Stimulated activated CD8-positive, alpha-beta memory T cell treated with anti-CD3 and anti-CD28 coated beads, Interleukin-12 subunit alpha, Interleukin-12 subunit beta, amount 100 ng/mL, for 4 hours (primary cell): ENCODE results near the gene PAFAH1B1.
"Not testable (repeated sequence)": the region's sequence is repeated elsewhere in the genome, so short reads cannot be mapped to it uniquely, and the experiment has no call there.

ENCODE experiments used
- DNase-seq: peaks from one replicate; pipeline ENCODE4 v3.0.0-alpha.2; 2020; ENCODE audit warnings: low read depth

Gene PAFAH1B1

DNA sequence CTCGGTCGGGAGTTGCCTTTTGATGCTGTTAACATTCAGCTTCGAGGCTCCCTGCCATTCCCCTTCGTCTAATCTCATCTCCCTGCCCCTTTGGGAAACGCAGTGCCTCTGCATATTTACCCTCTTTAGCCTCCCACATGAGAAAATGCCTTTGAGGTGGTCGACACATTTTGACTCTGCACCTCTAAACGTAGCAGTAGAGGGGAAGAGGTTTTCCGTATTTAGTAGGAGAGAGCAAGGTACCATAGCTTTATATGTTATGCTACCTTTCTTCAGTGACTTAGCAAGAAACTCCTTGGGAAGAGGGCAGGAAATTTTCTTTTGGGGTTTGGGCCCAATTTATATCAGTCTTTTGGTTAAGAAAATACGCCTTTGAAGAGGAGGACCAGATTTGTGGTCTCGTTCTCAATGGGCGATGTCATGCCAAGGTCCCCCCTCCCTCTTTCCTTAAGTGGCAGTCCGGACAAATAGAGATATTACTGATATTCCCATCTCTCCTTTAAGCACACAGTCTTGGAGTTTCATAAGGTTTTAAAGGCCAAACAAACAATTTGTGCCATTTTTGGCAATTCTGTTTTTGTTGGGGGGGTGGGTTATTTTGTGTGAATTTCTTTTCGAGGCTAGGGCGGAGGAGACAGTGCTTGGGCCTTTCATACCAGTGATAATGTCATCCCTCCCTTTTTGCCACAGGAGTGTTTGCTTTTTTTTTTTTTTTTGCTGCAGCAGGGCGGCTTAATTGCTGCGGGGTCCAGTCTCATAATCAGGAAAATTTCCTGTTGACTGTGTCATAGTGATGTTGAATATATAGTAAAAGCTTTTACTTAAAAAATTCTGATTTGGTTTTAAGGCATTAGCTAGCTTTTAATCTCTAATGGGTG, 1.5 kb downstream of the PAFAH1B1 start:
- DNase-seq, result no peak

DNA sequence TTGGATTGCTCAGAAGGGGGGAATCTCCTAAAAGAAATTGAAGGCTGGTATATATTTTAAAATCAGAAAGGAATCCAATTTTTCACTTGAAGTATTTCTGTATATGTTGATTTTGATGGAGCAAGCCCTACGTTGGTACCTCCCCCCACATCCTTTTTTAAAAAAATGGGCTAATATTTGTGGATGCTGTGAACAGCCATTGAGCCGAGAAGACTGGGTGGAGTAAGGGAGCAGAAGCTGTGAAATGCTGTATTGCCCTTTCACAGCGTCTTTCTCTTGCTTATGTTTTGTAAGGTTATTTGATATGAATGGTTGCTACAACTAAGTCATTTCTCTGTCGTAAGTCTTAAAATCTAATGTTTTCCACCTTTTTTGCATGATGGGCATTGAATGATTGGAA, 2.3 kb downstream of the PAFAH1B1 start:
- DNase-seq, result no peak

DNA sequence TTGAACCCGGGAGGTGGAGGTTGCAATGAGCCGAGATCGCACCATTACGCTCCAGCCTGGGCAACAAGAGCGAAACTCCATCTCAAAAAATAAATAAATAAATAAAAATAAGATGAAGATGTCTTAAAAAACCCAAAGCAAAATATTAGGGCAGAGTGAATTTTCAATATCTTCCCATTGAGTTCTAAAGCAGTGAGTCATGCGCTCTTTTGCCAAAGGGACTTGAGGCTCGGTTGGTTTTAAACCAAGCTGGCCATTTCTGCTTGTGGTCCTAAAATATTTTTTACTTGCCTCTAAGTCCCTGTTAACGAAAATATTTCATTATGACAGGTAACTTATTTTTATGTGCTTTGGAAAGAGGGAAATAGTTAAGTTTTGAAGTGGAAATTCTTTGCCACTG, 4.7 kb downstream of the PAFAH1B1 start:
- no peak for DNase-seq

DNA sequence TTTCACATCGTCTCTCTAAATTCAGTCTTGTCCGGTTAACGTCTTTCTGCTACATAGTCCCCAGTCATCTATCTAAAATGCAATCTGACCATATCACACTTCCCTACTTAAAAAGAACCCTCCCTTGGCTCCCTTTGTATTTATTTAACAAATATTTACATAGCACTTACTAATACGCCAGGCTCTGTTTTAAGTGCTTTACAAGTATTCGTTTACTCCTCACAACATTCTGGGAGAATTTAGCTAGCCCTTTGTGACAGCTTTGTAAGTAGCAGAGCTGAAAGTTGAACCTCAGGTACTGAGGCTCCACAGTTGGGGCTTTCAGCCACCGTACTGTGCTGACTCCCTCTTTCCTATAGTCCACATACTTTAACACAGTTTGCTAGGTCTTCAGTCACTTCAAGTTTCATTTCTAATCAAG, 9.2 kb downstream of the PAFAH1B1 start:
- DNase-seq, result no peak

DNA sequence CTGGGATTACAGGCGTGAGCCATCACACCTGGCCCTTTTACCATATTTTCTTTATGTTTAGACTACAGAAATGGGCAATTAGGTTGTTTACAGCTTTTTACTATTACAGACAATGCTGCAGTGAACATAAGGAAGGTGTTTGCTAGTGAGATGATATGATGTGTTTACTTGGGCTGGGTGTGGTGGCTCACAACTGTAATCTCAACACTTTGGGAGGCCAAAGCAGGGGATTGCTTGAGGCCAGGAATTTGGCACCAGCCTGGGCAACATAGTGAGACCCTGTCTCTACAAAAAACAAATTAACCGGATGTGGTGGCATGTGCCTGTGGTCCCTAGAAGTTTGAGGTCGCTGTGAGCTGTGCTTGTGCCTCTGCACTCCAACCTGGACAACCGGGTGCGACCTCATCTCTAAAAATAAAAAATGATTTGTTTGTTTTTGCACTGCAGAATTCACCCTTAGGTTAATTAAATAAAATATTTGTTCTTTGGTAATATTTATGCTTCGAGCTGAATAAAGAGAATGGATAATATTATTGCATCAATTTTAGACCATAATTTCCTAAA, 15.0 kb downstream of the PAFAH1B1 start:
- no peak for DNase-seq

DNA sequence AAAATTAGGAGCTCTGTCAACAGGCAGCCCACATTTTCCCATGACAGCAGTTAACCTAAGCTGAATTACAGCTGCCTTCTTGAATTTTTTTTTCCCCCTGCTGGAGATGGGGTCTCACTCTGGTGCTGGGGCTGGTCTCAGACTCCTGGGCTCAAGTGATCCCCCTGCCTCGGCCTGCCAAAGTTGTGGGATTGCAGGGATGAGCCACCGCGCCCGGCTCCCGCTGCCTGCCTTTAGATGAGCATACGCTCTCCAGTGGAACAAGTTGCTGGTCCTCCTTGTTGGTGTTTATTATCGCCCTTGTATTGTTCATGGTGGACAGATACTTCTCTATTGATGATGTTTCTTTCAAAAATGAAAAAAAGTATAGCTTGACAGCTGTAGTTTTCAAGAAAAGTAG, 15.6 kb downstream of the PAFAH1B1 start:
- no peak for DNase-seq

DNA sequence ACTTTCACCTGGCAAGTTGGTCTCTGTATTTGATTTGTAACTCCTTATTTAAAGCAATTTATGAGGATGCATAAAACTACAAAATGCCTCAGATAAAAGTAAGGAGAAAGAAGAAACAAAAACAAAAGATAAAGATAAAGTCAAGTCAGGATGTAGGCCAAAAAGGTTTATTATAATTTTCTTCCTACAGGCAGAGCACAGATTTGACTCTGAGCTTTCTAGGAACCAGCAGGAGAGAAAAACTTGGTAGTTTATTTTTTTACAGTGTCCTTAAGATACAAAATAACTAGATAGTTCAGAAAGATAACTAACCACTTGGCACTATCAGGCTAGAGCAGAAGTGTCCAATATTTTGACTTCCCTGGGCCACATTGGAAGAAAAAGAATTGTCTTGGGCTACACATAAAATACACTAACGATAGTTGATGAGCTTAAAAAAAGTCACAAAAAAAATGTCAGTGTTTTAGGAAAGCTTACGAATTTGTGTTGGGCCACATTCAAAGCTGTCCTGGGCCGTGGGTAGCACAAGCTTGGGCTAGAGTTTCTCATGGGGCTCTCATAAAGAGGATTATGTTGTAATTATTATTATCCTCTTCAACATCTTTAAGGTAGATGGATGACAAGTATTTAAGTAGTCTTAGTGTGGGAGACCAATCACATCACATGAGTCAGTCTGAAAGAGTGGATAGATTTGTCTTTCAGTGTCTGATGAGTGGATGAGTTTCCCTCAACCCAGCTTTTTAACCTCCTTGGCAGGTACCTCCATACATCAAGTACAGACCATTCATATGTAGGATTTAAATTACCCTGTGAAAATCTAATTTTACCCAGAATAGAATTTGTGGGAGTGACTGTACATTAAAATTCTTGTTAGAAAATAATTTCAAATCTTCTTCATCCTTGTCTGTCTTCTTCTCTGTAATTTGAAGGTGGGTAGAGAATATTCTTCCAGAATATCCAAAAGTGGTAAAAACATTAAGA, 17.0 kb downstream of the PAFAH1B1 start:
- no peak for DNase-seq

DNA sequence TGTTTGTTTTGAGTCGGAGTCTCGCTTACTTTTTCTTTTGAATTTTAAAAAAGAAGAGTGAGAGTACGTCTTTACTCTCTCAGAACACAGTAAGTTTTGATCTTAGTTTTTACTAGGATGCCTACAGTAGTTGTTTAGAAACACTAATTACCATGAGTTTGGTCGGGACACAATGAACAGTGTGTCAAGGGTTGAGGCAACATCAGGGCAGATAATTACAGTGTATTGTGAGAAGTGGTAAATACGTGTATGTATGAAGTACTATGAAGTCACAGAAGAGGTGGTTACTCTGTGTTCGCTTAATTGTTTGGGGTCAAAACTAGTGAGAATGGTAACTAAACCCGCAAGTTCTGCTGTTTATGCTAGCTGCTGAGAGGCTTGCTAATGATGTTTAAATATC, 18.2 kb downstream of the PAFAH1B1 start:
- no peak for DNase-seq

DNA sequence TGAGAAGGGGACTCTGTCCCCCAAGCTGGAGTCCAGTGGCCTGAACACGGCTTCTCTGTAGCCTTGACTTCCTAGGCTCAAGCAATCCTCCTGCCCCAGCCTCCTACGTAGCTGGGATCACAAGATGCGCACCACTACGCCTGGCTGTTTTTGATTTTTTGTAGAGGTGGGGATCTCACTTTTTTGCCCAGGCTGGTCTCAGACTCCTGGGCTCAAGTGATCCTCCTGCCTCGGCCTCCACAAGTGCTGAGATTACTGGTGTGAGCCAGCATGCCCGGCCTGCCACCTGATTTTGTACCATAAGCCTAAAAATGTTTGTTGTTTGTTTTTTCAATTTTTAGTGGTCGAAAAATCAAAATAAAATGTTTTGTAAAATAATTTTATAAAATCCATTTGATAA, 19.2 kb downstream of the PAFAH1B1 start:
- no peak for DNase-seq

DNA sequence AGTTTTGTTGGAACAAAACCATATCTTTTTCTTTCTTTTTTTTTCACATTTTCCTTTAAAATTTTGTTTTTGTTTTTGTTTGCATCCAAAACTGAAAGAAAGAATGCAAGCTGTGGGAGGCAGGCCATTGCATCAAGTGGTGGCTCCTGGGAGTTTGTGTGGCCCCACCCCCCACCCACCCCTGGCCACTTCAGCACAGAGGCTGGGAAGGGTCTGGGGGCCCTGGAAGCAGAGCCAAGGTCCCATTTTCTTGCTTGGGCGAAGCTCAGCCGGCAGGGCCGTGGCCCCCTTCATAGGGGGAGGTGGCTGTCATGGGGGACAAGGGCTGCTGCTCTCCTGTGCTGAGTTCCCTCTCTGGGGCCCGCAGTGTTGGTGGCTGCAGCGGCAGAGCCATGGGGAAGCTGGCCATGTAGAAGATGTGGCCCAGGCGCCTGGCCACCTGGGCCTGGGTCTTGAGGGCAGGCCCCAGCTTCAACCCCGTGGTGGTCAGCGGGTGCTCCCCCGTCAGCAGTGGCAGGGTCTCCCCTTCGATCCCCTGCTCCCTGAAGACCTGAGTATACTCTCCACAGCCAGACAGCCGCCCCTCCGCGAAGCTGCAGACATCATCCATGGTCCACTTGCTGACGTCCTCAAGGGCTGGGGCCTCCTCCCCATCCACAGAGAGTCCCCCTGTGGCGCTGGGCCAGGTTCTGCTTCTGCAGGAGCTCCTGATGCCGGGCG, 19.8 kb downstream of the PAFAH1B1 start:
- no peak for DNase-seq

DNA sequence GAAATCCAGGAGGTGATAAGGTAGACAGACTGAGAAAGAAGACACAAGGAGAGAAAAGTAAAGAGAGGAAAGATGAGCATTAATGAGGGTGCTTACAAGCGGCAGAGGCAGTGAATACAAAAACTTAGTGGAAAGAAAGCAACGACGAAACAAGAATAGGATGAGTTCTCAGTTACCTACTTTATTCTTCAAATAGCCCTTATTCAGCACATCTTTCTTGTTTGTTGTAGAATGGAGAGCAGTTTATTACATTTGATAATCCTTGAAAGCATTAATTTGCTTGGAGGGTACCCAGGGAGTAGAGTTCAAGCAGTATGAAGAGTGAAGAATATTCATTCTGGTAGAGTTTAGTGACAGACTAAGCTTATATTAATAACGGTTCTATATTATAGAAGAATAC, 22.4 kb downstream of the PAFAH1B1 start:
- no peak for DNase-seq

DNA sequence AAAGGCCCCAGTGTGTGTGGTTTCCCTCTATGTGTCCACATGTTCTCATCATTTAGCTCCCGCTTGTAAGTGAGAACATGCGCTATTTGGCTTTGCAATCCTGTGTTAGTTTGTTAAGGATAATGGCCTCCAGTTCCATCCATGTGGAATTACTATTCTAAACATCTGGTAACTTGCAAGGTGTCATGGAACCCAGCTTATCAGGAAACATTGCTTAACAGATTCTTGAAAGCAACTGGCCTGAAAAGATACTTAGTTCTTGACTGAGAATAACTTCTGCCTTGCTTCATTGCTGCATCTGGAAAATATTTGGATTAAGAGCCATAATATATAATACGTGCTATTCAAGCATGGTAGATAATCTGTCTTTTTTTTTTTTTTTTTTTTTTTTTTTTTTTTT, 27.8 kb downstream of the PAFAH1B1 start:
- no peak for DNase-seq

DNA sequence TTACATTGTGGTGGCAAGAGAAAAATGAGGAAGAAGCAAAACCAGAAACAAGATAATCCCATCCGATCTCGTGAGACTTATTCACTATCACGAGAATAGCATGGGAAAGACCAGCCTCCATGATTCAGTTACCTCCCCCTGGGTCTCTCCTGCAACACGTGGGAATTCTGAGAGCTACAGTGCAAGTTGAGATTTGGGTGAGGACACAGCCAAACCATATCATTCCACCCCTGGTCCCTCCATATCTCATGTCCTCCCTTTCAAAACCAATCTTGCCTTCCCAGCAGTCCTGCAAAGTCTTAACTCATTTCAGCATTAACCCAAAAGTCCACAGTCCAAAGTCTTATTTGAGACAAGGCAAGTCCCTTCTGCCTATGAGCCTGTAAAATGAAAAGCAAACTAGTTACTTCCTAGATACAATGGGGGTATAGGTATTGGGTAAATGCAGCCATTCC, 28.5 kb downstream of the PAFAH1B1 start:
- DNase-seq, result not testable (repeated sequence)

DNA sequence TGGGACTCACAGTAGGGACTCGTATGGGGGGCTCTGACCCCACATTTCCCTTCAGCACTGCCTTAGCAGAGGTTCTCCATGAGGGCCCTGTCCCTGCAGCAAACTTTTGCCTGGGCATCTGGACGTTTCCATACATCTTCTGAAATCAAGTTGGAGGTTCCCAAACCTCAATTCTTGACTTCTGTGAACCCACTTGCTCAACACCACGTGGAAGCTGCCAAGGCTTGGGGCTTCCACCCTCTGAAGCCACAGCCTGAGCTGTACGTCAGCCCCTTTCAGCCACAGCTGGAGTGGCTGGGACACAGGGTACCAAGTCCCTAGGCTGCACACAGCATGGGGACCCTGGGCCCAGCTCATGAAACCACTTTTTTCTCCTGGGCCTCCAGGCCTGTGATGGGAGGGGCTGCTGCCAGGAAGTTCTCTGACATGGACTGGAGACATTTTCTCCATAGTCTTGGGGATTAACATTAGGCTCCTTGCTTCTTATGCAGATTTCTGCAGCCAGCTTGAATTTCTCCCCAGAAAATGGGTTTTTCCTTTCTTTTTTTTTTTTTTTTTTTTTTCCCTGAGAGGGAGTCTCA, 29.4 kb downstream of the PAFAH1B1 start:
- not testable (repeated sequence) for DNase-seq

DNA sequence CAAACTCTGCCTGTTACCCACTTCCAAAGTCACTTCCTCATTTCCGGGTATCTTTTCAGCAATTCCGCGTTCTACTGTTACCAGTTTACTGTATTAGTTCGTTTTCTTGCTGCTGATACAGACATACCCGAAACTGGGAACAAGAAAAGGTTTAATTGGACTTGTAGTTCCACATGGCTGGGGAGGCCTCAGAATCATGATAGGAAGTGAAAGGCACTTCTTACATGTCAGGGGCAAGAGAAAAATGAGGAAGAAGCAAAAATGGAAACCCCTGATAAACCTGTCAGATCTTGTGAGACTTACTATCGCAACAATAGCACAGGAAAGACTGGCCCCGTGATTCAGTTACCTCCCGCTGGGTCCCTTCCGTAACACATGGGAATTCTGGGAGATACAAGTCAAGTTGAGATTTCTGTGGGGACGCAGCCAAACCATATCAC, 30.9 kb downstream of the PAFAH1B1 start:
- no peak for DNase-seq

DNA sequence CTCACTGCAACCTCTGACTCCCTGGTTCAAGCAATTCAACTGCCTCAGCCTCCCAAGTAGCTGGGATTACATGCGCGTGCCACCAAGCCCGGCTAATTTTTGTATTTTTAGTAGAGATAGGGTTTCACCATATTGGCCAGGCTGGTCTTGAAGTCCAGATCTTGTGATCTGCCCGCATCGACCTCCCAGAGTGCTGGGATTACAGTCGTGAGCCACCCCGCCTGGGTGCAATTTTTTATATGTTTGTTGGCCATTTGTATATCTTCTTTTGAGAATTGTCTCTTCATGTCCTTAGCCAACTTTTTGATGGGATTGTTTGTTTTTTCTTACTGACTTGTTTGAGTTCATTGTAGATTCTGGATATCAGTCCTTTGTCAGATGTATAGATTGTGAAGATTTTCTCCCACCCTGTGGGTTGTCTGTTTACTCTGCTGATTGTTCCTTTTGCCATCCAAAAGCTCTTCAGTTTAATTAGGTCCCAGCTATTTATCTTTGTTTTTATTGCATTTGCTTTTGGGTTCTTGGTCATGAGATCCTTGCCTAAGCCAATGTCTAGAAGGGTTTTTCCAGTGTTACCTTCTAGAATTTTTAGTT, 33.3 kb downstream of the PAFAH1B1 start:
- DNase-seq, result not testable (repeated sequence)

DNA sequence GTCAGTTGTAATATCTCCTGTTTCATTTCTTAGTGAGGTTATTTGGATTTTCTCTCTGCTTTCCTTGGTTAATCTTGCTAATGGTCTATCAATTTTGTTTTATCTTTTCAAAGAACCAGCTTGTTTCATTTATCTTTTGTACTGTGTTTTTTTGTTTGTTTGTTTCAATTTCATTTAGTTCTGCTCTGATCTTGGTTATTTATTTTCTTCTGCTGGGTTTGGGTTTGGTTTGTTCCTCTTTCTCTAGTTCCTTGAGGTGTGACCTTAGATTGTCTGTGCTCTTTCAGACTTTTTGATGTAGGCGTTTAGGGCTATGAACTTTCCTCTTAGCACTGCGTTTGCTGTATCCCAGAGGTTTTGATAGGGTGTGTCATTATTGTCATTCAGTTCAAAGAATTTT, 35.5 kb downstream of the PAFAH1B1 start:
- DNase-seq, result not testable (repeated sequence)

DNA sequence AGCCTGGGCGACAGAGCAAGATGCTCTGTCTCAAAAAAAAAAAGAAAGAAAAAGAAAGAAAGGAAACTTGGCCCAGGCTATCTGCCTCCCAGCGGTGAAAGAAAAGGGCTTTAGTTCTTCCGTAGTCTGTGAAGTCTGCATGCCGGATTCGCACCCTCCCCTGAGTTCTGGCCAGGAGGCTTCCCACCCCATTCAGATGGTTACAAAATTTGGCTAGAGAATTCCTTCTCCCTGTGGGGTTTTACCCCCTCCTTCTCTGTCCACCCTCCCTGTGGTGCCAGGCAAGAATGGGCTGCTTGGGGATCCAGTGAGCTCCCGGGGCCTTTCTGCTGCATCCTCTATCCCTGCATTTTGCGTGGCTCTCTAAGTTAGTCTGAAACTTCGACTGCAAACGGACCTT, 37.8 kb downstream of the PAFAH1B1 start:
- no peak for DNase-seq

DNA sequence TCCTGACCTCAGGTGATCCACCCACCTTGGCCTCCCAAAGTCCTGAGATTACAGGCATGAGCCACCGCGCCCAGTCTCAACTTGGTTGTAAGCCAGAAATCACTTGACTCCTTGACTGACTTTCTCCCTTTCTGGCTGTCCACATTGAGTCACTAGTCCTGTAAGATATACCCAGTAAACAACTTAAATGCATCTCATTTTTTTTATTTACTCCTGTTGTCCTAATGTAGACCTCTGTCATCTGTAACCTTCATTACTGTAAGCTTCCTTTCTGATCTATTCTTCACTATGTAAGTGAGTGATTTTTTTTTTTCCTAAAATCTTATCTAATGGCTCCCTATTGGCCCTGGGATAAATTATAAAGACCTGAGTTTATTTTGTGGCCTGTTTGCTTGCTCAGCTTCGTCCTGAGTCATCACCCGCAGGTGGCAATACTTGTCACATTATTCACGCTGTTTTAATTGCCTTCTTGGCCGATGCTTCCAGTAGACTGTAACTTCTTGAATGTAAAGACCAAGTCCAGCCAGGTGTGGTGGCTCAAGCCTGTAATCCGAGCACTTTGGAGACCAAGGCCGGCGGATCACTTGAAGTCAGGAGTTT, 41.0 kb downstream of the PAFAH1B1 start:
- no peak for DNase-seq

DNA sequence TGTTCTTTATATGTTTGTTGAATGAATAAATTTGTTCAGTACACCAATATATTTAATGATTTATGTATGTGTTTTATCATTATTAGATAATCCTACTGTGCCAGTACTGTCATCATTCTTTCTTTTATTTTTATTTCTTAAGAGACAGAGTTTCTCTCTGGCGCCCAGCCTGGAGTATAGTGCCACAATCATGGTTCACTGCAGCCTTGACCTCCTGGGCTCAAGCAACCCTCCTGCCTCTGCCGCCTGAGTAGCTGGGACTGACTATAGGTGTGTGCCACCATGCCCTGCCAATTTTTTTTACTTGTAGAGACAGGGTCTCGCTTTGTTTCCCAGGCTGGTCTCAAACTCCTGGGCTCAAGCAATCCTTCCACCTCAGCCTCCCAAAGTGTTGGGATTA, 41.8 kb downstream of the PAFAH1B1 start:
- no peak for DNase-seq

DNA sequence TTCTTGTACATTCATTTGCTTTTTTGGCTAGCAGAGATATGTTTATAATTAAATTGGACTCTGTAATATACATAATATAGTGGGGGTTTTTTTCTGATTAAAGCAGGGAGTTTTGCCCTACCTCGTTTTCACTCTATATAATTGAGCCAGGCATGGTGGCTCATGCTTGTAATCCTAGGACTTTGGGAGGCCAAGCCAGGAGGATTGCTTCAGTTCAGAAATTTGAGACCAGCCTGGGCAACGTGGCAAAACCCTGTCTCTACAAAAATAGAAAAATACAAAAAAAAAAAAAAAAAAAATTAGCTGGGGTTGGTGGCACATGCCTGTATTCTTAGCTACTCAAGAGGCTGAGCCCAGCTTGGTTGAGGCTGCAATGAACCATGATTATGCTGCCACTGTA, 42.2 kb downstream of the PAFAH1B1 start:
- no peak for DNase-seq
